ENCODE data around the gene CLDN24. TPM values are rescaled to one million over a fixed set of nuclear protein-coding genes. Genes with fewer than 3 reads are reported as not detected.
"Not testable (repeated sequence)": the region's sequence is repeated elsewhere in the genome, so short reads cannot be mapped to it uniquely, and the experiment has no call there.

CLDN24 gene
- polyA plus RNA-seq, 3 donors = 0.40 to 0.46 TPM; not detected in 1

DNA sequence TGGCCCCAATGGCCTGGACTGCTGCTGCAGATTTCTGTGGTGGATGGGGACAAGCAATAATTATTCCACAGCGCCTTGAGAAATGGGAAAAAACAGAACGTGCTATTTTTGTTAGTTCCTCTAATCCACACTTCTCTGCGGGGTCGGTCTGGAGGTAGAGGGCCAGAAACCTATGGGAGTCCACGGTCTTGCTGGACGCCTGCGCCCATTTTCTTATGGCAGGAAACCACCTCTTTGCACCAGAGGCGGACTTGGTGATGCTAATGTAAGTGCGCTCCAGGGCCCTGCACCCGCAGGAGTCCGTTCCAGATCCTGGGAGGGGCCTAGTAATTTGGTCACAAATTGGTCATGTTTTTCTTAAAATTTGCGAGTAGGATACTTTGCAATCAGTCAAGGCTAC is 25.9 kb upstream of the CLDN24 start:
- DNase-seq (ENCODE audit: low read depth in 3 of 3, low spot score in 2 of 3) = no peak

DNA sequence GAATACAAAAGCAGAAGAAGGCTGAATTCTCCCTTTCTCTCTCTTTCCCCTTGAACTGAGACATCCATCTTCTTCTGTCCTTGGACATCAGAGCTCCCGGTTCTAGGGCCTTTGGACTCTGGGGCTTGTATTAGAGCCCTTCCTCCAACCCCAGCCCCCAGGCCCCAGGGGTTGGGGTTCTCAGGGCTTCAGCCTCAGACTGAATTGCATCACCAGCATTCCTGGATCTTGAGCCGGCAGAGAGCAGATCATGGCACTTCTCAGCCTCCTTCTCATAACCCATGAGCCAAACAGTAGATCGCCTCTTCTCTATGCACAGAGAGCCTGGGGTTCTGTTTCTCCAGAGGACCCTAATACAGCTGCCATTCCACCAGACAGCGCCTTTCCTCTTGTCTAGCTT is 25.3 kb upstream of the CLDN24 start:
- no peak for DNase-seq (ENCODE audit: low read depth in 3 of 3, low spot score in 2 of 3)

DNA sequence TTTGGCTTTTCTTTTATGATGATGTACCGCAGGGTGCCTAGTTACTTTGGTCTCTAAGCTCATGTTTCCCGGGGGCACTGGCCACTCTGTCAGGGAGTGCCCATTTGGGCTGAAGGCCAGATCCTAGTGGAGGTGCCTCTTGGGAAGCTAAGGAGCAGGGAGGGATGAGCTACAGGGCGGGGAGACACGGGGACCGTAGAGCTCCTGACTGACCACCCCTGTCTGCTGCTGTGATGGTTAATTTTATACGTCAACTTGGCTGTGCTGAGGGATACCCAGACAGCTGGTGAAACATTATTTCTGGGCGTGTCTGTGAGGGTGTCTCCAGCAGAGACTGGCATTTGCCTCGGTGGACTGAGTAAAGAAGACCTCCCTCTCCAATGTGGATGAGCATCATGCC is 24.9 kb upstream of the CLDN24 start:
- DNase-seq (ENCODE audit: low read depth in 3 of 3, low spot score in 2 of 3) = no peak

DNA sequence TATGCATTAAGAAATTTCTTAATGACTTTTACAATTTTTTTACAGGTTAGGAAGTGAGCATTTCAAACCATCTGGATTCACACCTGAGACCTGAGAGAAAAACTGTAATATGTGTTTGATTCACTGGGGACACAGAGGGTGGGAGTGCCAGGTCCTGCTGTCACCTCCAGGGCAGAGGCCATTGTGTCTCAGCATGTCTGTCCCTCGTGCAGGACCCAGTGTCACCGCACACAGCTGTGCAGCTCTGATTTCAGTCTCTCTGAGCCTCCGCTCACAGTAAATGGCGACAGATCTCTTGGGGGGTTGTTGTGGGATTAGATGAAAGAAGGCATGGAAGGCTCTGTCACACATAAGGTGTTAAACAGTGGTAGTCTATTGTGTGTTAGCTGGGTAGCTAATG is 23.0 kb upstream of the CLDN24 start:
- DNase-seq (ENCODE audit: low read depth in 3 of 3, low spot score in 2 of 3) = no peak

DNA sequence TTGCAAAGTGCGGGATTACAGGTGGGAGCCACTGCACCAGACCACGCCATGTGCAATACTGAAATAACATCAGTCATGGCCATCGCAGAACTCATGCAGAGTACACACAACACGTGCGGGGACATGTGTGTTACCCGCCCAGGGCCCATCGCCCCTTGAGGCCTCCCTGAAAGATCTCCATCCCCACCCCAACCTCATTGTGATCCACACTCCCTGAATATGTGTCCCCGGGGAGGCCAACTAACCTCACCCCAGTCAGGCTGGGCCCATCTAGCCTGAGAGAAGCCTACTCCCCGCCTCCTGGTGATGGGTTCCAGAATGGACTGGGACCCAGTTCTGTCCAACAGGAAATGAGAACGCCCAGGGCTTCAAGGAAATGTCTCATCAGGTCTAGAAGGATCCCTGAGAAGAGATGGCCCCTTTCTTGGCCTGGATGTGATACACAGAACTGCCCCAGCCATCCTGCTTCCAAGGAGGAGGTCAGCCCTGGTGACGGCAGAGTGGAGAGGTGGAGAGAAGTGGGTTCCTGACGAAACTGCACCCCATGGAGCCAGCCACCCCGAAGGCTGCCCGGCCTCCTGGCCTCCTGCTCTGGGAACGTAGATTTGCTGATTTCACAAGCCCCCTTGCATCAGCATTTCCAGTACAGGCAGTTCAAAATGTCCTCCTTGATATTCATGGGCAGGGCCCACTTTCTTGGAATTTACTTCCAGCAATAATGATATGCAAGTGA is 22.5 kb upstream of the CLDN24 start:
- no peak for DNase-seq (ENCODE audit: low read depth in 3 of 3, low spot score in 2 of 3)

DNA sequence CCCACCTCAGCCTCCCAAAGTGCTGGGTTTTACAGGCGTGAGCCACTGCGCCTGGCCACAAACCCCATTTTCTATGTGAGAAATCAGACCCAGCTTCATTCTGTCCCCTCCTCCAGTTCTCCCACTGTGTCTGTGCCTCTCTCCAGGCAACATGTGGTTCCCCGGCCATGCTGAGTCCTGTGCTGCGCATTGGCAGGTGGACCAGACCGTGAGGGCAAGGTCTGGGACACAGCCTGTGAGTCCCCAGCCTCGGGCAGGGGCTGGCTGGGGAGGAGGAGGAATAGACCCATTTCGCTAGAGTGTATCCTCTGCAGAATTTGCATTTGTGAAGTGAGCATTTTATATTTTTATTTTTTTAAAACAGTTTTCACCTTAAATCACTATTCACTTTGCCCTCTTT is 21.5 kb upstream of the CLDN24 start:
- no peak for DNase-seq (ENCODE audit: low read depth in 3 of 3, low spot score in 2 of 3)

DNA sequence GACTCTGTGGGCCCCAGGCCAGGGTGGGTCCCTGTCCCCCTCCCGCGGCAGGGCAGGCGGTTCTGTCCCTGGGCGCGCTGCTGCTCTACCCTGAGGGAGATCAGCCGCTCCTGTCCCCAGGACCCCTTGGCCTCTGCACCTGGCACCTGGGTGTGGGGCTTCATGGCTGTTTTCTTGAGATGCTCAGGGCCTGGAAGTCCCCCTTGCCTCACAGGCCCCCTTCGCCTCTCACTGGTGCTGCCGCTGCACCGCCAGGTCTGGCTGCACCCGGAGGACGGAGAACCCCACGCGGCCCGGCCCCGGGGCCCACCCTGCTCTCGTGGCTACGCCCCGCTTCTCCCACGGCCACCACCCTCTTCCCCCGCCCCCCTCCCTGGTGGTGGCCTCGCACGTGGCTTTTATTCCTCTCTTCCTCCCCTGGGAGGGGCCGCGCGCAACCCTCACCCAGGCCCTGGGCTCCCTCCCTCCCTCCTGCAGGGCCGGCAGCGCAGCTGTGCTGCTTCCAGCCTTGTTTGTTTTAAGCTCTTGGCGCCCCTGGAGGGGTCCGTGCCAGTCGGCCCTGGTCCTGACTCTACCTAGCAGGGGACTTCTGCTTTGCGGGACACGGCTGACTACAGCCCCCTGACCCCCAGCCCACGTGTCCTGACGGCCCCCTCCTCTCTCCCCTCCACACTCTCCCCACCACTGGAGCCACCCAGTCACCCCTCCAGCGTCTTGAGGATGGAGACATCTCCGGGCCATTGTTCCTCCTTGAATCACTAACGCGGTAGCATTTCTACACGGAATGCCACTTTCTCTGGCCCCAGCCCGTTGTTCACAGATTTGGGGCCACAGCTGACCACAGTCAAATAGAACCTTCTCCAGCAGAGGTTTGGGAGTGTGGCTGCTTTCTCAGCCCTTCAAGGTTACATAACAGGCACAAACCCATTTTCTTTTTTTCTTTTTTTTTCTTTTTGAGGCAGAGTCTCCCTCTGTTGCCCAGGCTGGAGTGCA is 20.6 kb upstream of the CLDN24 start:
- no peak for DNase-seq (ENCODE audit: low read depth in 3 of 3, low spot score in 2 of 3)

DNA sequence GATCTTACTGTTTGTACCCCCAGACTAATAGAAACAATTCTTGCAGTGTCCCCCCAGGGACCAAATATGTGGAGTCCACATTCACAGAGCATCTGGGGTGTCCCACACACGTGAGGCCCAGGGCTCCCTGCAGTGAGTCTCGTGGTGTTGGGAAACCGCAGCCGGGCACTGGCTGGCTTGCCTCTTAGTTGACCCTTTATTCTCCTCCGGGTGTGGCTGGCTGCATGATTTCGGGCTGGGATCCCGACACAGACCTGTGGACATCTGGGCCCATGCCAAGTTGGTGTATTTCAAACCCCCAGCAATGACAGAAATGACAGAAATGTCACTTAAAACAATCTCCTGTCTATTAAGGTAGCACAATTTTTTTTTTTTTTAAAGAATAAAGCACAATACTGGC is 15.6 kb upstream of the CLDN24 start:
- no peak for DNase-seq (ENCODE audit: low read depth in 3 of 3, low spot score in 2 of 3)

DNA sequence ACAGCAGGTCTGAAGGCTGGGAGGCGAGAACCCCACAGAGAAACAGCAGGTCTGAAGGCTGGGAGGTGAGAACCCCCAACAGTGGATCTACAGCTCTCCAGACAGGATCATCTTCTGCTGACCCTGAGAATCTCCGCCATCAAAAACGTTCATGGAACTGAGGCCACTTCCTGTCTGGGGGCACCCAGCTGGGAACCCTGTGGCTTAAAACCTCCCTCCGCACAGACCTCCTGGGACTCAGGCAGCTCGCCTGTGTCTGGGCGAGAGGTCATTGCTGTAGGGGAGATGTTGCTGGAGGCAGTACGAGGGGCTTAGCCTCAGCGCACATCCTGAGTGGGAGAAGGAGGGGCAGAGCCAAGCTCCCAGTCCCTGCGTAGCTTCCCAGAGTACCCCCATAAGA is 15.1 kb upstream of the CLDN24 start:
- no peak for DNase-seq (ENCODE audit: low read depth in 3 of 3, low spot score in 2 of 3)

DNA sequence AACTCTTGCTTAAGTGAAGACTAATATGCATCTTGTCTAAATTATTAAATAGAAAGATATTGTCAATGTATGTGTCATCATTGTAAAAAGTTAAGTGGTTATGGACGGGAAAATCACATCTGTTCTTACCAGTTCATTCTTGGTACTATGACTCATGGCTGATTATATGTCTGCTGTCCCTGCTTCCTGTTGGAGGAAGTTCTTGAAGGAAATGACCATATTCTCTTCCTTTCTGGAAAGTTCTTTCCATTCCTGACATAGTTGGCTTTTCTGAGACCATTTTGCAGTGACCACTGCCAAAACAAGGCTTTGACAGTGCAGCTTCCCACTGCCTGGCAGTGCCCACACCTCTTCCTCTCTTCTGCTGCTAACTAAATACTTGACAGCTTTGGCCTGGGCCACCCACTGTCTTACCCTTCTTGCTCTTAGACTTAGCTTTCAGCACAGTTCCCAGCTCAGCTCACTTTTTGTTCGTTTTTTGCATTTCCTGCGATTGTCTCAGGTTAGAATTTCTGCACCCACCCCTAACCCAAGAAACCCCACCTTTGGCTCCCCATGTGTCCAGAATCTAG is 13.2 kb upstream of the CLDN24 start:
- DNase-seq (ENCODE audit: low read depth in 3 of 3, low spot score in 2 of 3) = no peak

DNA sequence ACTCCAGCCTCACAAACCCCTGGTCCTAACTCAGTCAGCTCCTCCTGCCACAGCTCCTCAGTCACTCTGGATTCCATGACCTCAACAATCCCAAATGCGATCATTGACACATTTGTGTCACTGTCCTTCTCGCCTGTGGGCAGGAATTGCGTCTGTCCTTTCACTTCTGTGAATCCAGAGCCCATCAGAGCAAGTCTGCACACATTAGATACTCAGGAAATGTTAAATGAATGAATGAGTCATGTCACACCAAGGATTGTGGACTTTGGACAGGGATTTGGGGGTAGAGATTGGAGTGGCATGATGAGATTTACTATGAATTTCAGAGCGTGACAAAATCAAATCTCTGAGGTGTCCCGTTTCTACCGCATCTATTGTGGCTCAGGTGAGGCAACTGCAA is 11.8 kb upstream of the CLDN24 start:
- no peak for DNase-seq (ENCODE audit: low read depth in 3 of 3, low spot score in 2 of 3)

DNA sequence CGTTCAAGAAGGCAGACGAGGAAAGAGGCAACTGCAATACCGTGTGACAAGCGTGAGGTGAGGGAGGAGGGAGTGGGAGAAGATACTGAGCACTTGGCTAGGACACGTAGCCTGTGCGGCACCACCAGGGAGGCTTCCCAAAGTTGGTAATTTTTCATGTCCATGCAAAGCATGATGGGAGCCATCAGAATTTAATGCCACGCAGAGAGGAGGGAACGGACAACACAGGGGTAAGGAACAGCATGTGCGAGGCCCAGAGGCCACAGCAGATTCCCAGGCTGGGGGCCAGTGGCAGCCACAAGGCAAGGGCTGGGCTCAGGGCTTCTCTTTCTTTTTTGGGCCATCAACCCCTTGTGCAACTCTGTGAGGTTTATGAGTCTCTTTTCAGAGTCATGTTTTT is 11.0 kb upstream of the CLDN24 start:
- no peak for DNase-seq (ENCODE audit: low read depth in 3 of 3, low spot score in 2 of 3)

DNA sequence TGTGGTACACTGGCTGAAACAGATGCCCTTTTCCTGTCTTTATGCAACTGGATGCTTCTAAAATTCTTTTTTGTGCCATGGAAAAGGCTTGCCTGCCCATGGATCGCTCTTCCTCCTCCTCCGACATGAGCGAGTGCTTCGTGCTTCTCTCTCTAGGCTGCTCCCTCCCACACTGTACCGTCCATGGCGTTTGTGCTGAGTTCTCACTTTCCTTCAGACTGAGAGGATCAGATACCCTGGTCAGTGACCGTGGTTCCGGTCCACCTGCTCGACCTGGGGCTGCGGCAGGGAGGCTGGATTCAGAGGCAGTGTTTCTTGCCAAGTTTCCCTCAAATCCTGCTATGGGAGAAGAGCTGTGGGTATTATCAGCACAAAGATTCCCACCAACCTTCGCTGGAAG is 10.2 kb upstream of the CLDN24 start:
- no peak for DNase-seq (ENCODE audit: low read depth in 3 of 3, low spot score in 2 of 3)

DNA sequence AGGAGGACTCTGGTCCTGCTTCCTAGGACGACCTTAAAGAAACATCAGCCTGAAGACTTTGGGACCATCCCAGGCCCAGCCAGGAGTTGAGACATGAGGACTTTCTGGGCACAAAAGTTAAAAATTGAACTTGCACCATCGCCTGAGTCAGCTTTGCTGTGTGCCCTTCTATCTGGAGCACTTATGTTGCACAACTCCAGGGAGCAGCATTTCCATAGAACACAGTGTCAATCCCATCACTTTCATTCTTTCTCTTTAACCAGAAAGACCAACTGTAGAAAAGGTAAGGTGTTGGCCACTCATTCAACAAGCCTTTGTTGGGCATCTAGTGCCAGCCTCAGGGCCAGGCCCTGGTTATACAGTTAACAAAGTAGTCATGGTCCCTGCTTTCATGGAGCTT is 8.6 kb upstream of the CLDN24 start:
- DNase-seq (ENCODE audit: low read depth in 3 of 3, low spot score in 2 of 3) = no peak

DNA sequence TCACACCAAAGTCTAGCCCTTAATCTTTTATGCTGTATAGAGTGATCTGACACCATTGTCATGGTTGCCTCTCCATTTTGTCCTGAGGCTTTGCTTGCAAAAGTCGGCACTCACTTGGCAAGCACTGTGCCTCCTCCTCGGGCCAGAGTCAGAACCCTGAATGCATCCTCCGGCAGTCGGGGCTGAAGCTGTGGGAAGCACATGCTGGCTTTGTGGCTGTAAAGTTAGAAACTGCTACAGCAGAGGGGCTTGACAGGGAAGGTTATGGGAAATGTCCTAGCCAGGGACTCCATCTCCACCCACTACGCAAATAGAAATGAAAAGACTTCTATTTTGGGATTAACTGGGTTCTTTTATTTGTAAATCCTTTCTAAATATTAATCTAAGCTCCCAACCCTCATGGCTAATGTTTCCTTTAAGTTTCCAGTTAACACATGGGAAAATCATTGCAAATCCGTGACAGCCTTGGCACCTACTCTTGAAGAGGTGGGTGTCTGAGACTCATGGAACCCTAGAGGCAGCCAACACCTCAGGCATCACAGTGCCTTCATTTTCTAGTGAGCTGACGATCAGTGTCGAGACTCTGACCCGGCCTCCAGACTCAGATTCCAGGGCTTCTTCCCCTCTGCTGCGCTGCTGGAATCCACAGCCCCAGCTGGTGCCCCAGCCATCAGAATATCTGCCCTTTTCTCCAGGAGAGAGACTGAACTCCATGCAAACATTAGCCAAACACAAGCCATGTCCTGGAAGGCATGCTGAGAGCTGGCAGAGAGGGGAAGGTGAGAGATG is 7.9 kb upstream of the CLDN24 start:
- no peak for DNase-seq (ENCODE audit: low read depth in 3 of 3, low spot score in 2 of 3)

DNA sequence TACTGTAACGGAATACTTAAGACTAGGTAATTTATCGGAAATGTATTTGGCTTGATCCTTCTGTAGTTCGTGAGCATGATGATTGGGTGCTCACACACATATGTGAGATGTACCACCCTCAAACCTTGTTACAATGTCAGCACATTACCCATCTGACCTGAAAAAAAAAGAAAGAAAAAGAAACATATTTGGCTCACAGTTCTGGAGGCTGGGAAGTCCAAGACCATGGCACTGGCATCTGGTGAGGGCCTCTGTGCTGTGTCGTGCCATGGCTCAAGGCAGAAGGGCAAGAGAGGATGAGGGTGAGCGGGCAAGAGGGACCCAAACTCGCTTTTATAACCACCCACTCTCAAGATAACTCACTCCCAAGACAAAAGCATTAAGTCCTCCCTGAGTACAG is 7.0 kb upstream of the CLDN24 start:
- no peak for DNase-seq (ENCODE audit: low read depth in 3 of 3, low spot score in 2 of 3)

DNA sequence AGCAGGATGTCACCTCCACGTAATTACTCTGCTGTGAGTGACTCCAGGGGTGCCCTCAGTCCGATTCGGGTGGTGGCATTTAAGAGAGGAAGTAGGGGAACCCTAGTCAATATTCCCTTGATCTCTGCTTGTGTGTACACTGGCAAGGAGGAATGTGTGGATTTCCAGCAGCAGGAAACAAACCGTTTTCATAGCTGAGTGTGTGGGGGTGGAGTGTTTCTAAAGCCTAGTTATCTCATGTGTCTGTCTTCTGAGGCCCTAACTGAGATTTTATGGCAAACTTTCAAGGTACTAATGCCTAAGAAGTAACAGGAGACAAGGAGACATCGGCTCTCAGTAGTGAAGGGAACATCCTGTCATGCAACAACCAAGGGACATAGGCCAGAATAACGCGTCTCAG is 6.6 kb upstream of the CLDN24 start:
- no peak for DNase-seq (ENCODE audit: low read depth in 3 of 3, low spot score in 2 of 3)

DNA sequence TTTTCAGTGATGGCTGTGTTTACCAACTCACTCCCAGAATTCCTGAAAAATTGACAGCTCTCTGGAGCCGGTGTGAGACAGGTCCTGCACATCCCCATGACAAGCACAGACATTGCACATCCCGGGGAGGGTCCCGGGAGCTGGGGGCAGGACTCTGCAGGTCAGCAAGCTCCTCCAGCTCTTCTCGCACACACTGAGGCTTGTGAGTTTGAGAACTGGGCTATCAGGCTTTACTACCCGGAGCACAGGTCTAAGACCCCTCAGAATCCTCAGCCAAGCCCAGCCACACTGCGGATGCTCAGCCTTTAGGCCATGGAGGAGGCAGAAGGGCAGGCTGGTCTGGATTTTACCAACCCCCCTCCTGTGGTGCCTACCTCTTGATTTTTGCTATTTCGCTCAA is 5.6 kb upstream of the CLDN24 start:
- DNase-seq (ENCODE audit: low read depth in 3 of 3, low spot score in 2 of 3) = no peak

DNA sequence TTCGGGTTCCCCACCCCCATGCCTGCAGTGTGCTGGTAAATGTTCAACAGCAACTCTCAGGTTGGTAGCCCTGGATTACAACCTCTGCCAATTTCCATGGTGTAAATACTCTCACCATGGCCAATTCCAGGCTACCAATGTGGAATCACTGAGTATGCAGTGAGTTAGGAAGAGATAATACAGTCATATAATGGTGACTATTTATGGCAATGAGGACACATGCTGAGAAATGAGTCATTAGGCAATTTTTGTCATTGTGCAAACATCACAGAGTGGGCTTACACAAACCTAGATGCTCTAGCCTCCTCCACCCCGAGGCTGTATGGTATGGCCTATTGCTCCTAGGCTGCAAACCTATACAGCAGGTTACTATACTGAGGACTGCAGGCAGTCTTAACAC is 4.6 kb upstream of the CLDN24 start:
- no peak for DNase-seq (ENCODE audit: low read depth in 3 of 3, low spot score in 2 of 3)

DNA sequence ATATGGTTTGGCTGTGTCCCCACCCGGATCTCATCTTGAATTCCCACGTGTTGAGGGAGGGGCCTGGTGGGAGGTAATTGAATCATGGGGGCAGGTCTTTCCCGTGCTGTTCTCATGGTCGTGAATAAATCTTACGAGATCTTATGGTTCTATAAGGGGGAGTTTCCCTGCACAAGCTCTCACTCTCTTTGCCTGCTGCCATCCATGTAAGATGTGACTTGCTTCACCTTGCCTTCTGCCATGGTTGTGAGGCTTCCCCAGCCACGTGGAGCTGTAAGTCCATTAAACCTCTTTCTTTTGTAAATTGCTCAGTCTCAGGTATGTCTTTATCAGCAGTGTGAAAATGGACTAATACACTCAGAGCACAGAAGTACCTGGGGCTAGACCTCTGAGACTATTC is 4.2 kb upstream of the CLDN24 start:
- not testable (repeated sequence) for DNase-seq (ENCODE audit: low read depth in 3 of 3, low spot score in 2 of 3)

DNA sequence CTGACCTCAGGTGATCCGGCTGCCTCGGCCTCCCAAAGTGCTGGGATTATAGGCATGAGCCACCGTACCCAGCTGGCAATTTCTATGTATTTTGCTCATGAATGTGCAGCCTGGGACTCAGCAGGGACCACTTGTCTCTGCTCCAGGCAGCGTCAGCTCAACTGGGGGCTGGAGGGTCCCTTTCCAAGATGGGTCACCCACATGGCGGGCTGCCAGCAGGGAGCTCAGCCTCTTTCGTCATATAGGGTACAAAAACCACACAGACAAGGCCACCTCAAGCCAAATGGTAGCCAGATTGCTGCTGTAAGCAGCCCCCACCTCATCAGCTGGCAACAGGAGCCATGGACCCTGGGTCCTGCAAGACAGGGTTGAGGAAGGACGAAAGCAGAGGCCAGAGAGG is 2.4 kb upstream of the CLDN24 start:
- DNase-seq (ENCODE audit: low read depth in 3 of 3, low spot score in 2 of 3) = no peak

Data from right renal cortex interstitium (tissue), 3 donors.